ENCODE results near the gene SPIRE2.
"Not testable (repeated sequence)": the region's sequence is repeated elsewhere in the genome, so short reads cannot be mapped to it uniquely, and the experiment has no call there.

The SPIRE2 gene

DNA sequence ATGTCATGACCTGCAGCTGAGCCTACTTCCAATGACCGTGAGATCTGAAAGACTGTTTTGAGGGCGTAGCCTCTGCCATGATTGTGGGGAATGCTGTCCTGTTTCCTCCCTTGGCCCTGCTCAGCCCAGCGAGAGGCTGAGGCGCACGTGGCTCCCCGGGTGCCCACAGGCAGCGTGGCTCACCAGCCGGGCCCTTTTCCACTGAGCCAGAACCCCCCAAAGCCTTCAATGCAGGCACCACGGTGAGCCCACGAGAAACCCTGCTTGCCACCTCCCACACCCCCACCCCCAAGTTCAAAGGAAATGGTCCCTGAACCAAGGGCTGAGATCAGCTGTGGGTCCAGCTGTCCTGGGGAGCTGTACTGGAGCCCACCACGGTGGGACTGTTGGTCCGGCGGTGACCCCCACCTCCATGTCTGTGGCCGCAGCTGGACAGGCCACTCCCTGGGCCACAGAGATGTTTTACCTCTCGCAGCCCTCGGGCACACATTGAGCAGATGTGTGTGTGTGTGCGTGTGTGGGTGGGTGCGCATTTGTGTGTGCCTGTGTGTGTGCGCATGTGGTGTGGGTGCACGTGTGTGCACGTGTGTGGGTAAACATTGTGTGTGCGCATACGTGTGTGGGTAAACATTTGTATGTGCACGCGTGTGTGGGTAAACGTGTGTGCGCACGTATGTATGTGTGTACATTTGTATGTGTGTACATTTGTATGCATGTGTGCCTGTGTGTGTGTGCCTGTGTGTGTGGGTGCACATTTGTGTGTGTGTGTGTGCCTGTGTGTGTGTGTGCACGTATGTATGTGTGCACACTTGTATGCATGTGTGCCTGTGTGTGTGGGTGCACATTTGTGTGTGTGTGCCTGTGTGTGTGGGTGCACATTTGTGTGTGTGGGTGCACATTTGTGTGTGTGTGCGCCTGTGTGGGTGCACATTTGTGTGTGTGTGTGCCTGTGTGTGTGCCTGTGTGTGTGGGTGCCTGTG lies 85.4 kb downstream of the SPIRE2 start:
- TF ChIP-seq, protein P1, sequence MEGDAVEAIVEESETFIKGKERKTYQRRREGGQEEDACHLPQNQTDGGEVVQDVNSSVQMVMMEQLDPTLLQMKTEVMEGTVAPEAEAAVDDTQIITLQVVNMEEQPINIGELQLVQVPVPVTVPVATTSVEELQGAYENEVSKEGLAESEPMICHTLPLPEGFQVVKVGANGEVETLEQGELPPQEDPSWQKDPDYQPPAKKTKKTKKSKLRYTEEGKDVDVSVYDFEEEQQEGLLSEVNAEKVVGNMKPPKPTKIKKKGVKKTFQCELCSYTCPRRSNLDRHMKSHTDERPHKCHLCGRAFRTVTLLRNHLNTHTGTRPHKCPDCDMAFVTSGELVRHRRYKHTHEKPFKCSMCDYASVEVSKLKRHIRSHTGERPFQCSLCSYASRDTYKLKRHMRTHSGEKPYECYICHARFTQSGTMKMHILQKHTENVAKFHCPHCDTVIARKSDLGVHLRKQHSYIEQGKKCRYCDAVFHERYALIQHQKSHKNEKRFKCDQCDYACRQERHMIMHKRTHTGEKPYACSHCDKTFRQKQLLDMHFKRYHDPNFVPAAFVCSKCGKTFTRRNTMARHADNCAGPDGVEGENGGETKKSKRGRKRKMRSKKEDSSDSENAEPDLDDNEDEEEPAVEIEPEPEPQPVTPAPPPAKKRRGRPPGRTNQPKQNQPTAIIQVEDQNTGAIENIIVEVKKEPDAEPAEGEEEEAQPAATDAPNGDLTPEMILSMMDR (conservative IDR thresholded peaks at IDR 0.05), result no peak
- no peak overlapping the region for H3K27ac ChIP-seq

DNA sequence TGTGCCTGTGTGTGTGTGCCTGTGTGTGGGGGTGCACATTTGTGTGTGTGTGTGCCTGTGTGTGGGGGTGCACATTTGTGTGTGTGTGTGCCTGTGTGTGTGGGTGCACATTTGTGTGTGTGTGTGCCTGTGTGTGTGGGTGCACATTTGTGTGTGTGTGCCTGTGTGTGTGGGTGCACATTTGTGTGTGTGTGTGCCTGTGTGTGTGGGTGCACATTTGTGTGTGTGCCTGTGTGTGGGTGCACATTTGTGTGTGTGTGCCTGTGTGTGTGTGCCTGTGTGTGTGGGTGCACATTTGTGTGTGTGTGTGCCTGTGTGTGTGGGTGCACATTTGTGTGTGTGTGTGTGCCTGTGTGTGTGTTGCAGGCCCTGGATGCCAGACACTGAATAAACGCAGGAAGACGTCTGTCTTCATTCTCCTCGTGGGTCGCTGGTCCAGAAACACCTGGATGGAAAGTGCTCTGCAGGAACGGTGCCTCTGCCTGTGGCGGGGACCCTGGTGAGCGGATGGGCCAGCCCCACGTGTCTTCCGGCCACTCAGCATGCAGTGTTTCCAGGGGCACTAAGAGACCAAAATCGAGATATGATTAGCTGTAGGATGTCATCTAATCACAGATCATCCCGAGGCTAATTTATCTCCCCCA lies 86.5 kb downstream of the SPIRE2 start:
- H3K27ac ChIP-seq, result not testable (repeated sequence)

DNA sequence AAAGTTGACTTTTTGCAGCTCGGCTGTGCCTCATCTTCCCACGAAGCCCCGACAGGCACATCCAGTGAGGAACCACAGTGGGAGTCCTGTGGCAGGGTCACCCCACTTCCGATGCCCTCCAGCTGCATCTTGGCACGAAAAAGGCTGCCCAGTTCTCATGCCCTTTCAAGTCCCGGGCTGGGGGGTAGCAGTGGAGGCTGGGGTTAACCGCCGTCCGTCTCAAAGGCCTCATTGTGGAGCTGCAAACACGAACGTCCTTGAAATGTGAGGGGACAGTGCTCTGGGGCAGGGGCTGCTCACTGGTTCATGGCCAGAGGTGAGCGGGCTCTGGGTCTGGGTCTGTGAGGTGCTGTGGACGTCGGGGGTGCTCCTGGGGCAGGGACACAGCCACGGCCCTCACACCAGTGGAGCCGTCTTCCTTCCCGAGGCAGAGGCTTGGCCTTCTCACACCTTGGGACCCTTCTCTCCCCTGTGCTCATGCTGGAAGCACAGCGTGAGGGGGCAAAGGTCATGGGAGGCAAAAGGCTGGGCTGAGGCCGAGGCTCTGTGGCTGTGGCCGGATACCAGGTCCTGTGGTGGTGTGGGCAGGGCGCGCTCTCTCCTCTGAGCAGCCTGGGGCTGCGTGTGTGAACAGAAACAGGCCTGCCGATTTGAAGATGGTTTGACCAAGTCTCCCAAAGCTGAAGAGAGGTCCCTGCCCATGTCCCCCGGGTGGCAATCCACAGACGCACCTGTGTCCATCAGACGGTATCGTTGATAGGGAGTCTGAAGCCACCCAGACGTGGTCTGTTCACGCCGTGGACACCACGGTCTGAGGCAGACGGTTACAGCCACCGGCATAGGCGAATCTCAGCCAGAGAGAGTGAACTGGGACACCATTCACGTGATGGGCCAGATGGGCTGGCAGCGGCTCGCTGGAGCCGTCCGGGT lies 87.3 kb downstream of the SPIRE2 start:
- TF ChIP-seq, protein P1 (conservative IDR thresholded peaks at IDR 0.05), result no peak
- H3K27ac ChIP-seq, result no peak overlapping the region

DNA sequence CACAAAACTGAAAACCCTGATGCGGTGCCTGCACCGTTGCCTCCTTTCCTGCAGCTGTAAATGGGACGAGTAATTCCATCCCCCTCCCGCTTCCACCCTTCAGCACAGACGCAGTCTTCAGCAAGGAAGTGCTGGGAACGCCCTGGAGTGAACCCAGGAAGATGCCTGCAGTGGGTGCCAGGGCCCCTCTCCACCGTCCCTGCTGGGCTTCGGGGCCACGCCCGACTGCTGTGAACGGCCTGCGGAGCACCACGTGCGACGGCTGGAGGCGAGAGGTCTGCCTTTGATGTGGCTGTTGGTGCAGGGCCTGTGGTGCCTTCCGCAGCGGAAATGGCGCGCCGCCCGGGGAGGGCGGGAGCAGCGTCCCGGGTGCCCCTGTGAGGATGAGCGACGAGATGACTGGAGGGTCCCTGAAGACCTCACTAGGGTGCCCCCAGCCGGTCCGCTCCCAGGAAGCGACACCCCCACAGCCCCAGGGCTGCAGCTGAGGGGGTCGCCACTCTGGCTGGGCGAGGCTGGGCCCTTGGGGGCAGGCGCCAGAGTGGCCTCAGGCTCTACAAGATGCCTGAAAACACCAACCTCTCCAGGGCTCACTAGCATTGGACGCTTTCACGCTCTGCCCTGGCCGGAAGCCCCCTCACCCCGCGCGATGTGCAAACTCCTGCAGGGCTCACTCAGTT lies 89.6 kb downstream of the SPIRE2 start:
- TF ChIP-seq, protein P1 (conservative IDR thresholded peaks at IDR 0.05), result no peak
- peak overlapping the region; percentile 68 for H3K27ac ChIP-seq

DNA sequence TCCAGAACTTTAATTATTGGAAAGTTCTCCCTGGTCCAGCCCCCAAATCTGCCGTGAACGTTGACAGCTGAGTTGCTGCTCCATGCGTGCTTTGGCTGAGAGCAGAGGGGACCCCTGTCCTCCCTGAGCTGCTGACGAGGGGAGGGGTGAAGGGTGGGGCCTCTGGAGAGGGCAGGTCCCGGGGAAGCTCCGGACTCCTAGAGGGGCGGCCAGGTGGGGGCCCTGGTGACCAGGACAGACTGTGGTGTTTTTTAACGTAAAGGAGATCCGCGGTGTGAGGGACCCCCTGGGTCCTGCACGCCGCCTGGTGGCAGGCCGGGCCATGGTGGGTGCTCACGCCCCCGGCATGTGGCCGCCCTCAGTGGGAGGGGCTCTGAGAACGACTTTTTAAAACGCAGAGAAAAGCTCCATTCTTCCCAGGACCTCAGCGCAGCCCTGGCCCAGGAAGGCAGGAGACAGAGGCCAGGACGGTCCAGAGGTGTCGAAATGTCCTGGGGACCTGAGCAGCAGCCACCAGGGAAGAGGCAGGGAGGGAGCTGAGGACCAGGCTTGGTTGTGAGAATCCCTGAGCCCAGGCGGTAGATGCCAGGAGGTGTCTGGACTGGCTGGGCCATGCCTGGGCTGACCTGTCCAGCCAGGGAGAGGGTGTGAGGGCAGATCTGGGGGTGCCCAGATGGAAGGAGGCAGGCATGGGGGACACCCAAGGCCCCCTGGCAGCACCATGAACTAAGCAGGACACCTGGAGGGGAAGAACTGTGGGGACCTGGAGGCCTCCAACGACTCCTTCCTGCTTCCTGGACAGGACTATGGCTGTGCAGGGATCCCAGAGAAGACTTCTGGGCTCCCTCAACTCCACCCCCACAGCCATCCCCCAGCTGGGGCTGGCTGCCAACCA lies 90.4 kb downstream of the SPIRE2 start, which contains the start of gene MC1R:
Gene MC1R (plus strand): TSS at position 410 of the 895 bp plus-strand sequence. CDS start 397 bp downstream, at position 807.
- TF ChIP-seq, protein P1 (conservative IDR thresholded peaks at IDR 0.05), result peak; percentile 18; the same call in 1 of the 2 replicates
- peak within 1 kb of the TSS; percentile 68 for H3K27ac ChIP-seq

DNA sequence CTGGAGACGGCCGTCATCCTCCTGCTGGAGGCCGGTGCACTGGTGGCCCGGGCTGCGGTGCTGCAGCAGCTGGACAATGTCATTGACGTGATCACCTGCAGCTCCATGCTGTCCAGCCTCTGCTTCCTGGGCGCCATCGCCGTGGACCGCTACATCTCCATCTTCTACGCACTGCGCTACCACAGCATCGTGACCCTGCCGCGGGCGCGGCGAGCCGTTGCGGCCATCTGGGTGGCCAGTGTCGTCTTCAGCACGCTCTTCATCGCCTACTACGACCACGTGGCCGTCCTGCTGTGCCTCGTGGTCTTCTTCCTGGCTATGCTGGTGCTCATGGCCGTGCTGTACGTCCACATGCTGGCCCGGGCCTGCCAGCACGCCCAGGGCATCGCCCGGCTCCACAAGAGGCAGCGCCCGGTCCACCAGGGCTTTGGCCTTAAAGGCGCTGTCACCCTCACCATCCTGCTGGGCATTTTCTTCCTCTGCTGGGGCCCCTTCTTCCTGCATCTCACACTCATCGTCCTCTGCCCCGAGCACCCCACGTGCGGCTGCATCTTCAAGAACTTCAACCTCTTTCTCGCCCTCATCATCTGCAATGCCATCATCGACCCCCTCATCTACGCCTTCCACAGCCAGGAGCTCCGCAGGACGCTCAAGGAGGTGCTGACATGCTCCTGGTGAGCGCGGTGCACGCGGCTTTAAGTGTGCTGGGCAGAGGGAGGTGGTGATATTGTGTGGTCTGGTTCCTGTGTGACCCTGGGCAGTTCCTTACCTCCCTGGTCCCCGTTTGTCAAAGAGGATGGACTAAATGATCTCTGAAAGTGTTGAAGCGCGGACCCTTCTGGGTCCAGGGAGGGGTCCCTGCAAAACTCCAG lies 91.5 kb downstream of the SPIRE2 start:
- H3K27ac ChIP-seq, result no peak overlapping the region
- TF ChIP-seq, protein P1 (conservative IDR thresholded peaks at IDR 0.05), result no peak
